Right atrium auricular region (tissue), 2 donors: ENCODE data around the gene PLAA. TPM values are rescaled to one million over a fixed set of nuclear protein-coding genes. Genes with fewer than 3 reads are reported as not detected.

Experiments used
- DNase-seq: peaks from one replicate; pipeline ENCODE4 v3.0.0-alpha.2; 2019; ENCODE audit warnings: low spot score
- H3K27ac ChIP-seq, 2 donors: fragments of 200-600 bp; sonication (generic); 1 replicate in 1 of 2; 2 replicates in 1 of 2; pipeline ENCODE4 v1.5.1; 2016 to 2019
- H3K27me3 ChIP-seq, 2 donors: fragments of 200-600 bp; sonication (generic); one replicate each; pipeline versions ENCODE4 v1.5.1 to v1.6.0; 2017 to 2019
- H3K36me3 ChIP-seq: fragments of 200-600 bp; sonication (generic); one replicate; pipeline ENCODE4 v1.5.1; 2016
- H3K4me1 ChIP-seq, 2 donors: fragments of 200-600 bp; sonication (generic); one replicate each; pipeline versions ENCODE4 v1.5.1 to v1.6.0; 2017 to 2019
- H3K4me3 ChIP-seq, 2 donors: fragments of 200-600 bp; sonication (generic); 1 replicate in 1 of 2; 2 replicates in 1 of 2; pipeline ENCODE4 v1.5.1; 2017 to 2019; ENCODE audit warnings: mild to moderate bottlenecking in 1 of 2, moderate library complexity in 1 of 2
- H3K9me3 ChIP-seq, 2 donors: fragments of 200-600 bp; sonication (generic); one replicate each; pipeline ENCODE4 v1.5.1; 2019
- CTCF ChIP-seq, 2 donors: fragments of 200-600 bp; sonication (generic); IDR thresholded peaks; one replicate each; pipeline ENCODE4 v1.5.1; 2019; ENCODE audit warnings: antibody characterized with exemption in 2 of 2
- total RNA-seq, 2 donors: library from RNA; depleted of rRNA; stranded (reverse); fragments of >200 nt; gene quantifications; one replicate each; pipeline ENCODE4 v1.1.0, GENCODE V29; 2016

PLAA gene
- total RNA-seq, 2 donors from 2014 or later = 19.7 to 24.4 TPM

GRCh38 chr9:26925609-26926008 is 21.4 kb downstream of the PLAA start:
- Histone ChIP-seq H3K36me3 (peaks cover 63% of the 10 kb centered on the region), H3K4me3 (no peak overlapping the region), H3K9me3 (no peaks in the 10 kb centered on the region), H3K27me3 (no peaks in the 10 kb centered on the region), H3K27ac (no peak overlapping the region), H3K4me1 (no peaks in the 10 kb centered on the region)
- no peak for TF ChIP-seq CTCF (IDR thresholded peaks at IDR 0.05)
- DNase-seq = no peak

GRCh38 chr9:26919698-26920097 is 27.3 kb downstream of the PLAA start:
- H3K27me3 ChIP-seq = no peaks in the 10 kb centered on the region
- TF ChIP-seq CTCF (IDR thresholded peaks at IDR 0.05) = no peak

GRCh38 chr9:26913138-26913668 is 33.8 kb downstream of the PLAA start:
- no peak for DNase-seq
- H3K4me1 ChIP-seq = no peaks in the 10 kb centered on the region
- no peaks in the 10 kb centered on the region for H3K9me3 ChIP-seq
- H3K4me3 ChIP-seq = no peak overlapping the region
- TF ChIP-seq CTCF (IDR thresholded peaks at IDR 0.05) = no peak
- H3K27ac ChIP-seq = no peak overlapping the region
- peaks cover 32% of the 10 kb centered on the region for H3K36me3 ChIP-seq
- H3K27me3 ChIP-seq = no peaks in the 10 kb centered on the region

More at GRCh38 chr9:26919698-26920097, 27.3 kb downstream of the PLAA start:
- Histone ChIP-seq H3K36me3 (peaks cover 48% of the 10 kb centered on the region), H3K4me3 (no peak overlapping the region), H3K4me1 (no peaks in the 10 kb centered on the region), H3K27ac (peak overlapping the region in 1 of 2 donors; percentile 2), H3K9me3 (no peaks in the 10 kb centered on the region)
- no peak for DNase-seq

GRCh38 chr9:26904671-26905070 is 42.4 kb downstream of the PLAA start:
- H3K9me3 ChIP-seq = no peaks in the 10 kb centered on the region
- H3K36me3 ChIP-seq = peaks cover 29% of the 10 kb centered on the region
- TF ChIP-seq CTCF (IDR thresholded peaks at IDR 0.05) = no peak
- H3K27ac ChIP-seq = peak overlapping the region in 1 of 2 donors; percentile 75
- no peak overlapping the region for H3K4me3 ChIP-seq
- H3K4me1 ChIP-seq = peaks cover 0 to 9% of the 10 kb centered on the region in 2 donors
- DNase-seq = no peak
- no peaks in the 10 kb centered on the region for H3K27me3 ChIP-seq

GRCh38 chr9:26904070-26904469 is 43.0 kb downstream of the PLAA start:
- TF ChIP-seq CTCF (IDR thresholded peaks at IDR 0.05) = no peak
- H3K4me3 ChIP-seq = no peak overlapping the region
- no peaks in the 10 kb centered on the region for H3K9me3 ChIP-seq
- H3K4me1 ChIP-seq = peaks cover 0 to 9% of the 10 kb centered on the region in 2 donors
- no peaks in the 10 kb centered on the region for H3K27me3 ChIP-seq
- no peak for DNase-seq
- H3K36me3 ChIP-seq = peaks cover 25% of the 10 kb centered on the region
- peak overlapping the region in 1 of 2 donors; percentile 75 for H3K27ac ChIP-seq
